ENCODE measurements around the gene E2F7. TPM values are rescaled to one million over a fixed set of nuclear protein-coding genes. Genes with fewer than 3 reads are reported as not detected.

Gene E2F7
- total and polyA plus RNA-seq, 2 of the 8 experiments (the other 6 are each of a cell fraction or from before 2014, with no cell fraction given), result 8.8 to 18.5 TPM

DNA sequence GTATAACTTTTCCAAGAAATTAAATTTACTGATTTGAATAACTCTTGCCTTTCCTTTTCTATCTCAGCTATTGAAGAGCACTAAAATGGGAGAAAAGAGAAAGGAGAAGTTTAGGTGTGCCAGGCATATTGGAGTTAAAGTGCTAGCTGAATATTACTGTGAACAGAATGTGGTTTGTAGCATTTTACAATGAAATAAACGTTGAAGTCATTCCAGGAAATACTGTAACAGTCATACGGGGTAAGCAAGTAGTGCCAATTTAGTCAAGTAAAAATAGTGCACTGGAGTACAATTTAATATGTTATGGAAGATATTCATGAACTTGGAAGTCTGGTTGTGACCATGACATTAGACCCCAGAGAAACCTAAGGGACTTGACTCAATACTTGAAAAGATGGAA lies 62.1 kb downstream of the E2F7 start (continued):
- TF ChIP-seq, protein P1, sequence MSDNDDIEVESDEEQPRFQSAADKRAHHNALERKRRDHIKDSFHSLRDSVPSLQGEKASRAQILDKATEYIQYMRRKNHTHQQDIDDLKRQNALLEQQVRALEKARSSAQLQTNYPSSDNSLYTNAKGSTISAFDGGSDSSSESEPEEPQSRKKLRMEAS (IDR thresholded peaks at IDR 0.05), result no peak

Measured in H1 (cell line).